ENCODE data around the gene RASSF4.

GRCh38 chr10:44985175-44985681 is 25.6 kb downstream of the RASSF4 start:
- TF ChIP-seq POLR2A (IDR thresholded peaks at IDR 0.05; ENCODE audit: low read depth, low read length) (no peak), CTCF (IDR thresholded peaks at IDR 0.05; ENCODE audit: extremely low read depth in 1 of 2, insufficient read depth in 1 of 2, low read depth in 1 of 2, low read length in 2 of 2) (no peak), MYC (IDR thresholded peaks at IDR 0.05; ENCODE audit: low read depth, low read length) (no peak), POLR2AphosphoS5 (IDR thresholded peaks at IDR 0.05; ENCODE audit: insufficient read depth, low read depth, low read length) (no peak), EZH2 (IDR thresholded peaks at IDR 0.05; ENCODE audit: borderline replicate concordance, low read depth, low read length, severe bottlenecking) (no peak), MAX (IDR thresholded peaks at IDR 0.05; ENCODE audit: insufficient read depth, insufficient read length) (peak; percentile 22), GATA2 (IDR thresholded peaks at IDR 0.05; ENCODE audit: insufficient read depth, insufficient read length, low read depth, low read length) (no peak), JUN (IDR thresholded peaks at IDR 0.05; ENCODE audit: borderline replicate concordance, insufficient read depth, insufficient read length, low read depth) (peak; percentile 86), FOS (IDR thresholded peaks at IDR 0.05; ENCODE audit: borderline replicate concordance, insufficient read depth, low read length) (no peak)
